Erythroblast (primary cell): ENCODE data around the gene DCAF8.

Source experiments
- GATA1 ChIP-seq: IDR thresholded peaks from 2 replicates; pipeline ENCODE4 v1.6.1; 2011; ENCODE audit warnings: low read depth, mild to moderate bottlenecking, control low read depth, low read length, moderate library complexity
- POLR2A ChIP-seq: IDR thresholded peaks from 2 replicates; pipeline ENCODE4 v1.6.1; 2011; ENCODE audit warnings: mild to moderate bottlenecking, low read length

DNA sequence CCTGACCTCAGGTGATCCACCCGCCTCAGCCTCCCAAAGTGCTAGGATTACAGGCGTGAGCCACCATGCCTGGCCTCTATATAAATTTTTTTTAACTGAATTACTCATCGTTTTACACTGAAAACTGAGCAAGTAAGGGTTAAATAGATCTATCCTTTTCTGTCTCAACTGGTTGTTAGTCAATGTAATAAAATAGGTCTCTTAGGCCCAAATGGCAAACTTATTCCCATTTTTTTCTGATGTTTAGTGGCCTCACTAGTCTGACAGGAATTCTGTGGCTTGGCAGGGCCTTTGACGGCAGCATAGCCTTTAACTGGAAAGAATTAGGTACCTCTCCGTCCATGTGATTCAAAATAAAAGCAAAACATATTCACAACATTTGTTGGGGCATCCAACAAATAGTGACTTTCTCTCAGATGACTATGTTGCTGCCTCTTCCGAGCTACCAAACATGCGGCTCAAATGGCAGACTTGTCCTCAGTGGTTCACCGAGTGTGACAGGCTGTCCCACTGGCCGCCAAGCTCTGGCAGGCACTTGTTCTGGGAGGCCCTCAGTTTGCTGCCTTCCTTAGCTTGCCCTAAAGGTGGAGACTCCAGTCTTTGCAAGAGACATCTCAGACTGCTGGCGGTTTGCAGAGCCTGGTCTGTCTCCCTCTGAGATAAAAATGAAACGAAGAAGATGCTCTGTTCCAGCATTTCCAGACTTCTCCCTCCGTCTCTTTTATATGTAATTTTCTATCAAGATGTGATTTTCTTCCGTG is 93.6 kb downstream of the DCAF8 start:
- TF ChIP-seq POLR2A (no peak), GATA1 (no peak)
